NCI-H2196 (cell line): ENCODE measurements around the gene BLOC1S1.

Experiments
- DNase-seq: peaks from one replicate; lab custom pipeline; 2025; ENCODE audit not compliant: unreplicated experiment; lab: John Stamatoyannopoulos, UW

The BLOC1S1 gene

GRCh38 chr12:55726971-55727370 is 11.1 kb downstream of the BLOC1S1 start:
- DNase-seq = no peak

- peak; percentile 69 for DNase-seq
Observed at GRCh38 chr12:55727643-55728185, 11.9 kb downstream of the BLOC1S1 start.

GRCh38 chr12:55728186-55728938 is 12.5 kb downstream of the BLOC1S1 start:
- peak; percentile 45 for DNase-seq

GRCh38 chr12:55728939-55729818 is 13.3 kb downstream of the BLOC1S1 start, which contains the start of gene CD63:
TSS of gene CD63 (minus strand) at chr12:55729009. CDS start at chr12:55728341, 668 bp downstream.
- DNase-seq = peak; percentile 90

- DNase-seq = no peak
Observed at GRCh38 chr12:55729819-55730818, 14.3 kb downstream of the BLOC1S1 start.

GRCh38 chr12:55732288-55732687 is 16.4 kb downstream of the BLOC1S1 start:
- DNase-seq = no peak

GRCh38 chr12:55733021-55733555 is 17.2 kb downstream of the BLOC1S1 start:
- no peak for DNase-seq

- DNase-seq = no peak
Observed at GRCh38 chr12:55733858-55734257, 18.0 kb downstream of the BLOC1S1 start.

GRCh38 chr12:55734595-55734994 is 18.7 kb downstream of the BLOC1S1 start:
- no peak for DNase-seq

- no peak for DNase-seq
Observed at GRCh38 chr12:55736076-55736475, 20.2 kb downstream of the BLOC1S1 start.

GRCh38 chr12:55736780-55737580 is 21.1 kb downstream of the BLOC1S1 start:
- peak; percentile 85 for DNase-seq

GRCh38 chr12:55737581-55738122 is 21.8 kb downstream of the BLOC1S1 start:
- peak; percentile 25 for DNase-seq

GRCh38 chr12:55738123-55739024 is 22.5 kb downstream of the BLOC1S1 start:
- peak; percentile 93 for DNase-seq

- no peak for DNase-seq
Observed at GRCh38 chr12:55739025-55739378, 23.2 kb downstream of the BLOC1S1 start.

- no peak for DNase-seq
Observed at GRCh38 chr12:55741931-55742680, 26.3 kb downstream of the BLOC1S1 start.

- peak; percentile 85 for DNase-seq
Observed at GRCh38 chr12:55742719-55743405, 27.0 kb downstream of the BLOC1S1 start, which contains the start of gene GDF11. TSS of gene GDF11 (plus strand) at chr12:55743122. CDS start at chr12:55743317, 195 bp downstream.
